ENCODE results near the gene CHSY3.

The CHSY3 gene

DNA sequence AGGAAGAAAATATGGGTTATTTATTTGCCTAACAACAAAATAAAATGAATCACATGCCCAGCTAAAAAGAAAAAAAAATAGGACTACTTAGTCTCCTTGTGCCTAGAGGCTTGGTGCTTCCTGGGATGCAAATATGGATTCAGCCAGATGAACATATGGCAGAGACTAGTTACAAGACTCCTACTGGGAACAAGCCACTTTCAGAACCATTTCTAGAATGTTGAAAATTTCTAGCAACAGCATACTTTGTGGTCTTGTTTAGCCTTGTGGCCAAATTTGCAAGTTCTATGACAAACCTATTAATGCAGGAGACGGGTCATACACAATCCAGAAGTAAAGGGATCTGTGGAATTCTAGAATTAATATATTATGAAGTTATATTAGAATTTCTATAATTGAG is 198.7 kb downstream of the CHSY3 start:
- no peak for DNase-seq

- DNase-seq = no peak
Observed at GRCh38 chr5:130104895-130105688, 200.8 kb downstream of the CHSY3 start.

DNA sequence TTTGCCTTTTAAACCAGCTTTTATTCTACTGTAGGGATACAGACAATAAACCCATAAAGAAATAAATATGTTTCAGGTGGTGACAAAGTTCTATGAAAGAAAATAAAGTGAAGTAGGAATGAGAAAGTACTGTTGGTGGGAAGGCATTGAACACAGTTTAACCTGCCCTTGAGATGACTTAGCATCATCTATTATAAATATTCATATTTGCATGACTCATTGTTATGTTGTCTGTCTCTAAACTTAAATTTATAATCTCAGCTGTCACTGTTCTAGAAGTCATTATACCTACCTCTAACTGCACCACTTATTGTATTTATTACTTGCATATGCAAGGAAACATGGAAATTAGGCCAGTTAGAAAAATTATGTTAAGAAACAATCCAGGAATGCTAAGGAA is 202.2 kb downstream of the CHSY3 start:
- no peak for DNase-seq

DNA sequence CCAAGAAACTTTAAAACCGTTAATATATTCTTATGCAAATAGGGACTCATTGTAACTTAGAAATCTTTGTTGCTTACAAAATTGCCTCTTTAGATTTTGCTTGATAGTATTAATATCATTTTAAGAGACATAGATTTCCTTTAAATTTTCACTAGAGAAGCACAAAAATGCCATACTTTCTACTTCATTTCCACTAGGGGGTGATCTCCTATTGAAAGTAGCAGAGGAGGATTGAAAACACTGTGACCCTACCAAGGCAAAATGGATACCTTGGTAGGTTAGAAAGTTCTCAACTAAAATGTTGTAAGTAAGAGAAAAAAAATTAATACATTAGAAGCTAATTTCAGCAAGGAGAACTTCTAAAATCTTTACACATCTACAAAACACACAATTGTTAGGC is 204.9 kb downstream of the CHSY3 start:
- DNase-seq = peak in 1 of 2 experiments; percentile 33

GRCh38 chr5:130110328-130110727 is 206.1 kb downstream of the CHSY3 start:
- DNase-seq = no peak

GRCh38 chr5:130111746-130112145 is 207.5 kb downstream of the CHSY3 start:
- no peak for DNase-seq

- DNase-seq = no peak
Observed at GRCh38 chr5:130112246-130112645, 208.0 kb downstream of the CHSY3 start.

GRCh38 chr5:130115686-130116085 is 211.4 kb downstream of the CHSY3 start:
- no peak for DNase-seq

- DNase-seq = no peak
Observed at GRCh38 chr5:130116462-130116861, 212.2 kb downstream of the CHSY3 start.

DNA sequence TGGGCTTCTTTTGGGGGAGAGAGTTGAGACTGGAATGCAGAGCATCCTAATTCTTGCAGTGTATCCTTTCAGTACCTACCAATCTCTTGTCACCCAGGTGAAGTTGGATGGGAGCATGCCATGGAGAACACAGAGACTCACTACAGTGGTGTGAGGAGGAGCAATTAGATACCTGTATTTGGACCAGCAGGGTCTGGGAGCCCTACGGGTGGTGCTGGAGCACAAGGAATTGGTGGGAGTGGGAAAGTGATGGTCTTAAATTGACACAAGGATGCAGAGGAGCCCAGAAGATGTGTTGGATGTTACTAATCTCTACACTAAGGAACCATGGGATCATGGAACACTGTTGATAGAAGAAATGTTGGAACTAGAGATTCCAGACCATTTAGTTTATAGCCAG is 212.7 kb downstream of the CHSY3 start:
- no peak for DNase-seq

- DNase-seq = no peak
Observed at GRCh38 chr5:130126746-130127145, 222.5 kb downstream of the CHSY3 start.

- DNase-seq = no peak
Observed at GRCh38 chr5:130135506-130135905, 231.2 kb downstream of the CHSY3 start.

GRCh38 chr5:130136300-130136699 is 232.0 kb downstream of the CHSY3 start:
- no peak for DNase-seq

DNA sequence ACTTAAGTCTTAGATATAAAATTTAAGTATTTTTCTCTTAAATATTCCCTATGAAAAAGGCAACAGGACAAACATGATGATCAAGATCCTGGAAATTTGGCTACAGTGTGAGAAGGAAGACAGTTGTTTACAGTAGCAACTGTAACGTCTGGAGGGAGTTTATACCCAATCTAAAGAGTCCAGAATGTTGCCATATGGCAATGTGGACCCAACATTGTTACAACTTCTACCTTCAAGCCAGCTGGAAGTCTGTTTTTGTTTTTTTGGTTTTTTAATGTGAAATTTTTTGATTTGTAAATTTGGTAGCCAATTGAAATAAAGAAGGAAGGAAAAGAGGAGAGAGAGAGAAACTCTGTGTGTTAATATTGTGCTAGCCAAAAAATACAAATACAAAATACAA is 233.4 kb downstream of the CHSY3 start:
- DNase-seq = no peak

- no peak for DNase-seq
Observed at GRCh38 chr5:130138406-130139045, 234.3 kb downstream of the CHSY3 start.

GRCh38 chr5:130141659-130142320 is 237.5 kb downstream of the CHSY3 start:
- no peak for DNase-seq

- no peak for DNase-seq
Observed at GRCh38 chr5:130151239-130151638, 247.0 kb downstream of the CHSY3 start.

GRCh38 chr5:130155345-130156011 is 251.2 kb downstream of the CHSY3 start:
- DNase-seq = no peak

- DNase-seq = no peak
Observed at GRCh38 chr5:130158036-130158435, 253.8 kb downstream of the CHSY3 start.

GRCh38 chr5:130159968-130160367 is 255.7 kb downstream of the CHSY3 start:
- no peak for DNase-seq

GRCh38 chr5:130164966-130165365 is 260.7 kb downstream of the CHSY3 start:
- no peak for DNase-seq

DNA sequence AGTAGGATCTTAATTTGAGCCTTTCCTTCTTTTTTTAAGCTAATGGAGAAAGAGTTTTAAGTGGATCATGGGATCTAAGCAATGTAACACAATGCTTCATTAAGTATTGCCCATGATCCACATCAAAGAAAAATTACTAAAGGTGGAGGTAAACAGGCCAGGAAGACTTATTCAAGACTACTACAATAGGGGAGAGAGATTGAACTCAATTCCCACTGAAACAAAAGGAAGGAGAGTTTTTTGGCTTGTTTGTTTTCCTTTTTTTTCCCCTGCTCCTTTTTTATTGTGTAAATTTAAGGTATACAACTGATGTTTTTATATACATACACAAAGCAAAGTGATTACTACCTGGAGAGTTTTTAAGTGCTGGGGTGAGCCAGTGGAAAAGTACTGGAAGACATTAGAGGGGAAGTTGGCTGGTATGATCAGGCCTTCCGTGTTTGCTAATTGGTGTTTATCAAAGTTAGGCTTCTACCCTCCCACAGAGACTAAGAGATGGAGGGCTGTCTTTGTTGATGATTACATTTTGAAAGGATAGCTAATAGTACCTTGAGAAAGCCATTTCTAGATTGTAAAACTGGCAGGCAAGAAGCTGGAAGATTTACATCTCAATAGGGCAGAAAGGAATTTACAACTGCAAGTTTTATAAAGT is 262.7 kb downstream of the CHSY3 start:
- DNase-seq = no peak

DNA sequence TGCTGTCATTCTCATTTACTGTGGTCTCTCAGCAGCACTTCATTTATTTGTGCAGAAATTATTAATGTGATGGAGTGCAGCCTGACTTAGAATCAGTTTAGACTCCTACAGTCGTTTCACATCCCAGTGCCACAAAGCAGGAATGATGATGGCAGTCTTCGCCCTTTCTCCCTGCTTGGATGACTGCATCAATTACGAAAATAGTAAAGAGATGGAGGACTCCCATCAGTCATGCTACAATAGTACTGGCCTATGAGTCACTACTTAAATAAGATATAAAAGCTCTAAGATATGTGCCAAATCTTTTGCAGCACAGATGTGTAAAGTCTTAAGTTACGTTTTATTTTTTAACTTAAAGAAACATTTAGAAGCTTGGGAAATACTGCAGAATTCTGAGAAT is 263.9 kb downstream of the CHSY3 start:
- no peak for DNase-seq

Data from SHP77 (cell line).